Measurements from ENCODE around the gene SEC22A. TPM values are rescaled to one million over a fixed set of nuclear protein-coding genes. Genes with fewer than 3 reads are reported as not detected.

Gene SEC22A
- total RNA-seq, 1 experiment from 2014 or later = 62.8 TPM

- in situ Hi-C loops (cut with HindIII; ENCODE audit: low pct_unique_long_range_greater_than_20kb, low sequenced_read_pairs) = no loop called here
- DNase-seq (ENCODE audit: low read depth) = no peak
Measured at GRCh38 chr3:123313889-123314288, 112.1 kb downstream of the SEC22A start.

DNA sequence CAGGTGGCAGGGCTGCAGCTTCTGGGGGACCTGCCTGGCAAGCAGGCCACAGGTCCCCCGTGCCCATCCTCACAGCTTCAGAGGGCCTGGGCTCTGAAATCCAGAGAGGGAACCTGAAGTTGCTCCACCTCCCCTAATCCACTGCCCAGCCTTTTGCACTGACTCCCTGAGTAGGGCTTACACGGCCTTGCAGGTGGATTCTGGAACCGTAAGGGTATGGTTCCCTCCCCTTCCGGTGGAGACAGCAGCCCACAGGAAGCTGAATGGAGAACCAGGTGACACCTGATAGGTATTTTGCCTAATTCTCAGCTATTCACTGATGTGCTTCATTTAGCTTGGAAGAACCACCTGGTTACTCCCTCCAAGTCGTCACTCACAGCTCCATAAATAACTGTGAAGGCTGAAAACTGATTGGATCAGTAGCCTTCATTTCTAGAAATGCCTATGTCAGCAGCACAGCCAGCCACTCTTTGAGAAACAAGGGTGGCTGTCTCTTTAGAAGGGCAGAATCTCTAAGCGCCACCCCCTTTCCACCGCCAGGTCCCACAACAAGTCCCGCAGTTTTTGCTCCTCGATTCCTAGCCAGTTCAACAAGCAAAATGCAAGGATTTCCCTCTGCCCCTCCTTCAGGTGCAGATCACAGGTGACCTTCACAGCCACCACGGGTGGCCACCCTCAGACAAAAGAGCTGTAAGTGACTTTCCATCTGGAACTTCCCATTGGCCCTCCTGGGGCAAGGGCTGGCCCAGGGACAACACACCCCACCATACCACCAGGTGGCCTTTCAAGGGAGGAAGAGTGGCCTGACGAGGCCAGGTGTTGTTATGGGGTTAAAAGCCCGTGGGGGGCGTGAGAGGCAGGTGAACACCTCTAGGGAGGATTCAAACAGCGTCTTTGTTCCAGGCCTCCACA lies 112.9 kb downstream of the SEC22A start:
- no peak for DNase-seq (ENCODE audit: low read depth)
- in situ Hi-C loops (cut with HindIII; ENCODE audit: low pct_unique_long_range_greater_than_20kb, low sequenced_read_pairs) = no loop called here

DNA sequence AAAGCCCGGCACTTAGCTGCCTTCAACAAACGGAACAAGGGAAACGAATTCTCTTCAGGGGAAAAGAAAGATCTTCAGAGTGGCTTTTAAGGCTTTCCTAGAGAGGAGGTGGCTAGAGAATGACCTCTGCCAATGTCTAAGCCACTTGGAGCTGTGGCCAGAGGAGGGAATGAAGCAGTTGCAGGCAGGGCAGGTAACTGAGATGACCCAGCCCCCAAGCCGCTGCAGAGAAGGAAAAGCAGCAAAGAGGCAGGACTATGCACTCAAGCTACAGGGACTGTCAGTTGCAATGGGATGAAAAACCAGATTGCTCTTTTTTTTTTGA lies 113.5 kb downstream of the SEC22A start:
- no peak for DNase-seq (ENCODE audit: low read depth)
- in situ Hi-C loops (cut with HindIII; ENCODE audit: low pct_unique_long_range_greater_than_20kb, low sequenced_read_pairs) = no loop called here

DNA sequence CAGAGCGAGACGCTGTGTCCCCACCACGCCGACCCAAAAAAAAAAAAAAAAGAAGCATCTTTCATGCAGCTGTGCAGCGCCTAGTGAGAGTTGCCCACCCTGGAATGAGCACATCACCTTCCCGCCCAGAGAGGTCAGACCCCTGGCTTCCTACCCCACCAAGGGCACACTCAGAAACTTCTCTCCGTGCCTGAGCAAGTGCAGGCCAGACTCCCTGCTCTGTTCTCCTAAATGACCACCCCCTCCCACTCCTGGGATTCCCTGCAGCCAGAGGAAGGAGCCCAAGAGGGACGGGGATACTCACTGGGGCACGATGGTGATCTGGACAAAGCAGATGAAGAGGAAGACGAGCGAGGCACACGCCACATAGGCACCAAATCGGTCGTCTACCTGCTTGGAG lies 116.0 kb downstream of the SEC22A start:
- DNase-seq (ENCODE audit: low read depth) = no peak
- in situ Hi-C loops (cut with HindIII; ENCODE audit: low pct_unique_long_range_greater_than_20kb, low sequenced_read_pairs) = no loop called here

DNA sequence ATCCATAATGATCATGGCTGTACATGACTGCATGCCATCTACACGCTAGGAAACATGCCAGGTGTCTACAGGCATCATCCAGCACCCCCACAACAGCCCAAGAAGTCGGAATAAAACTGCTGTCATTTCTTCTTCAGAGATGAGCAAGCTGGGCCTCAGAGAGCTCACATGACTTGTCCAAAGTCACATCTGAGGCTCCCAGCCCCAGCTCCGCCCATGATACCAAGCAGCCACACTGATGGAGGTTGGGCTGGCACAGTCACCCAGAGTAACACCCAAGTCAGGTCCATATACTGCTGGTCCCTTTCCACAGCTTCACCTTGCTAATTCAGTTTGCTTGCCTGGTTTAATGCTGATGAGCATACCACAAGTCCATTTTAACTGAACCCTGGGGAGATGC lies 116.6 kb downstream of the SEC22A start:
- DNase-seq (ENCODE audit: low read depth) = no peak
- in situ Hi-C loops (cut with HindIII; ENCODE audit: low pct_unique_long_range_greater_than_20kb, low sequenced_read_pairs) = no loop called here

- no peak for DNase-seq (ENCODE audit: low read depth)
- in situ Hi-C loops (cut with HindIII; ENCODE audit: low pct_unique_long_range_greater_than_20kb, low sequenced_read_pairs) = no loop called here
Measured at GRCh38 chr3:123319760-123320159, 118.0 kb downstream of the SEC22A start.

DNA sequence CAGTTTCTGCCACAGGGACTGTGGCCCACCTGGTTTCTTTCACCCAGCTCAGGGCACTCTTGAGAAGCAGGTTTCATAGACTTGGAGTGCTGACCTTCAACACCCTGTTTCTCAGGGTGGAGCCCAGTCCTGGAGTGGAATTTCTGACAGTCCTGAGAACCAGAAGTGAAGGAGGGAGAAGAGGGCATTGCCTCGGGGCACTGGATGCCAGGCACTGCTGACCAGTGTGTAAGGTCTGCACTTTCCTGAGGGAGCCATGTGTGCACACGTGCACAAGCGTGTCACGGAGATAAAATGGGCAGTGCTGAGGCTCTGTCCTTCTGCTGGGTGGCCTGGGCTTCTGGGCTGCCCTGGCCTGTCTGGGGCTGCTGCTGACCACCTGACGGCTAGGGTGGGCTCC lies 118.5 kb downstream of the SEC22A start:
- in situ Hi-C loops (cut with HindIII; ENCODE audit: low pct_unique_long_range_greater_than_20kb, low sequenced_read_pairs) = no loop called here
- DNase-seq (ENCODE audit: low read depth) = no peak

GRCh38 chr3:123321806-123322205 lies 120.1 kb downstream of the SEC22A start:
- in situ Hi-C loops (cut with HindIII; ENCODE audit: low pct_unique_long_range_greater_than_20kb, low sequenced_read_pairs) = no loop called here

DNA sequence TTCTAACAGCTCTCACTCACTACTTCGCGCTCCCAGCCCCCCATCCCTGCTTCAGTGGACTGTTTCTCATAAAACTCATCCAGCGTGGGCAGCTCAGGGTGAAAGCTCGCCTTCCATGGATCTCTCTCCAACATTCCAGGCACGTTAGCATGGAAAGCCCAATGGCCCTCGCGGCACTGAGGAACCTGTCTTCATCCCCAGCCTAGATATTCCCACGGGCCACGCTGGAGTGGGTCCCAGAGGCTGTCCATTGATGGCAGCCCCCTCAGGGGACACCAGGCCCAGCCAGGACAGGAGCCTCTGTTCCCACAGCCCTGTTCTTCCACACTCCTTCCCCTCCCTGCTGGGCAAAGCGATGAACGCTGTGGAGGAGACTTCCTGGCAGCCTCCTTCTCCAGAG lies 121.1 kb downstream of the SEC22A start:
- in situ Hi-C loops (cut with HindIII; ENCODE audit: low pct_unique_long_range_greater_than_20kb, low sequenced_read_pairs) = no loop called here
- DNase-seq (ENCODE audit: low read depth) = no peak

More at GRCh38 chr3:123321806-123322205, 120.1 kb downstream of the SEC22A start:
- no peak for DNase-seq (ENCODE audit: low read depth)

Other genes with a start within 250 kb of the SEC22A start
- 0.07 and 0.67 TPM in 2 replicates for gene SEMA5B, start 174.2 kb upstream of the SEC22A start, total RNA-seq (2014; rRNA removed; shearing (Covaris generic); ENCODE audit: low replicate concordance)
- gene PDIA5, start 134.9 kb upstream of the SEC22A start, total RNA-seq (2014; rRNA removed; shearing (Covaris generic); ENCODE audit: low replicate concordance) = 13.3 and 18.8 TPM in 2 replicates
- gene ADCY5, start 247.1 kb downstream of the SEC22A start, total RNA-seq (2014; rRNA removed; shearing (Covaris generic); ENCODE audit: low replicate concordance) = 0.23 and 5.9 TPM in 2 replicates

All from Caki2 (cell line).